B cell (primary cell): ENCODE data around the gene MMP24.

Experiments
- EZH2 ChIP-seq: IDR thresholded peaks from 2 replicates; pipeline ENCODE4 v1.6.1; 2012; ENCODE audit warnings: borderline replicate concordance, low read depth, mild to moderate bottlenecking, moderate library complexity, low read length; ENCODE audit not compliant: insufficient read depth, poor library complexity, severe bottlenecking
- TF ChIP-seq, protein P1 (sequence below): fragments of 200-600 bp; IDR thresholded peaks from one replicate; pipeline ENCODE4 v1.8.0; 2022; ENCODE audit warnings: antibody characterized with exemption, mild to moderate bottlenecking

DNA sequence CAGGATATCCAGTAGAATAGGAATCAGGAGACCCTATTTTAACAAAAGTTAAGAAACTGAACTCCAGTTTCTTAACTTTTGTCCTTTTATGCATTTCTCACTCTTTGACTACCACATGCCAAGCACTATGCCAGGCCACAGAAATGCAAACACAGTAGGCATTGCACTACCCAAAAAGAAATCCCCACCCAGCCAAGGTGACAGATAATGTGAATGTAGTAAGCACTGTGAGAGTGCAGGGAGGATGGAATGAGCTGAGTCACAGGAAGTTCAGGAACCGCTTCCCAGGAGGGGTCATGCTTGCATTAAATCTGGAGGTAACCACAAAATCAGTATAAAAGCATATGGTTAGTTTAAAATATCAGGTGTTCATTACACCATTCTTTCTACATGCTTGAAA, 85.8 kb downstream of the MMP24 start:
- TF ChIP-seq, protein P1, sequence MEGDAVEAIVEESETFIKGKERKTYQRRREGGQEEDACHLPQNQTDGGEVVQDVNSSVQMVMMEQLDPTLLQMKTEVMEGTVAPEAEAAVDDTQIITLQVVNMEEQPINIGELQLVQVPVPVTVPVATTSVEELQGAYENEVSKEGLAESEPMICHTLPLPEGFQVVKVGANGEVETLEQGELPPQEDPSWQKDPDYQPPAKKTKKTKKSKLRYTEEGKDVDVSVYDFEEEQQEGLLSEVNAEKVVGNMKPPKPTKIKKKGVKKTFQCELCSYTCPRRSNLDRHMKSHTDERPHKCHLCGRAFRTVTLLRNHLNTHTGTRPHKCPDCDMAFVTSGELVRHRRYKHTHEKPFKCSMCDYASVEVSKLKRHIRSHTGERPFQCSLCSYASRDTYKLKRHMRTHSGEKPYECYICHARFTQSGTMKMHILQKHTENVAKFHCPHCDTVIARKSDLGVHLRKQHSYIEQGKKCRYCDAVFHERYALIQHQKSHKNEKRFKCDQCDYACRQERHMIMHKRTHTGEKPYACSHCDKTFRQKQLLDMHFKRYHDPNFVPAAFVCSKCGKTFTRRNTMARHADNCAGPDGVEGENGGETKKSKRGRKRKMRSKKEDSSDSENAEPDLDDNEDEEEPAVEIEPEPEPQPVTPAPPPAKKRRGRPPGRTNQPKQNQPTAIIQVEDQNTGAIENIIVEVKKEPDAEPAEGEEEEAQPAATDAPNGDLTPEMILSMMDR: no peak
- no peak for TF ChIP-seq EZH2
